H9 (cell line): Measurements from ENCODE around the gene POLR2A. TPM values are rescaled to one million over a fixed set of nuclear protein-coding genes. Genes with fewer than 3 reads are reported as not detected.

Experiments used
- DNase-seq: peaks from one replicate; pipeline ENCODE4 v3.0.0-alpha.2; 2017
- H2AFZ ChIP-seq: one replicate; pipeline ENCODE4 v1.6.1; 2013; ENCODE audit warnings: mild to moderate bottlenecking, low read length, control low read depth, moderate library complexity
- H2AK5ac ChIP-seq: 2 replicates; pipeline ENCODE4 v1.6.1; 2013; ENCODE audit warnings: low read length, control low read depth, mixed read lengths; ENCODE audit not compliant: insufficient read length
- H2BK120ac ChIP-seq: one replicate; pipeline ENCODE4 v1.6.1; 2013; ENCODE audit warnings: low read depth, mild to moderate bottlenecking, low read length, control low read depth, inconsistent platforms; ENCODE audit not compliant: poor library complexity, severe bottlenecking
- H2BK12ac ChIP-seq: 2 replicates; pipeline ENCODE4 v1.6.1; 2013; ENCODE audit warnings: low read length, control low read depth, mixed read lengths, low read depth; ENCODE audit not compliant: insufficient read length
- H2BK15ac ChIP-seq: 2 replicates; pipeline ENCODE4 v1.6.1; 2013; ENCODE audit warnings: low read depth, low read length, control low read depth
- H2BK20ac ChIP-seq: one replicate; pipeline ENCODE4 v1.6.1; 2013; ENCODE audit warnings: low read depth, mild to moderate bottlenecking, low read length, control low read depth, inconsistent platforms; ENCODE audit not compliant: poor library complexity, severe bottlenecking
- H2BK5ac ChIP-seq: 2 replicates; pipeline ENCODE4 v1.6.1; 2013; ENCODE audit warnings: low read length, control low read depth, mixed read lengths; ENCODE audit not compliant: insufficient read length
- H3K14ac ChIP-seq: 2 replicates; pipeline ENCODE4 v1.6.1; 2013; ENCODE audit warnings: low read length, control low read depth; ENCODE audit not compliant: insufficient read depth
- H3K18ac ChIP-seq: 2 replicates; pipeline ENCODE4 v1.6.1; 2013; ENCODE audit warnings: low read depth, mild to moderate bottlenecking, mixed read lengths, low read length, control low read depth; ENCODE audit not compliant: insufficient read length
- H3K23ac ChIP-seq: 2 replicates; pipeline ENCODE4 v1.6.1; 2013; ENCODE audit warnings: low read length, control low read depth, mixed read lengths, low read depth; ENCODE audit not compliant: insufficient read length
- H3K23me2 ChIP-seq: 2 replicates; pipeline ENCODE4 v1.6.1; 2013; ENCODE audit warnings: low read depth, mild to moderate bottlenecking, mixed read lengths, low read length, control low read depth; ENCODE audit not compliant: insufficient read length, poor library complexity, severe bottlenecking
- H3K27ac ChIP-seq: 2 replicates; pipeline ENCODE4 v1.5.1; 2013; ENCODE audit warnings: low read length, control low read depth, mixed read lengths, low read depth; ENCODE audit not compliant: insufficient read length
- H3K27me3 ChIP-seq: 2 replicates; pipeline ENCODE4 v1.6.1; 2013; ENCODE audit warnings: low read length, control low read depth, inconsistent platforms; ENCODE audit not compliant: insufficient read depth
- H3K4ac ChIP-seq: 2 replicates; pipeline ENCODE4 v1.6.1; 2013; ENCODE audit warnings: low read depth, mild to moderate bottlenecking, control low read depth, inconsistent platforms, low read length, moderate library complexity
- H3K4me1 ChIP-seq: 2 replicates; pipeline ENCODE4 v1.6.1; 2013; ENCODE audit warnings: low read length, control low read depth, inconsistent platforms; ENCODE audit not compliant: insufficient read depth
- H3K4me2 ChIP-seq: 2 replicates; pipeline ENCODE4 v1.6.1; 2013; ENCODE audit warnings: low read length, control low read depth, mixed read lengths; ENCODE audit not compliant: insufficient read length, insufficient read depth
- H3K56ac ChIP-seq: 2 replicates; pipeline ENCODE4 v1.6.1; 2013; ENCODE audit warnings: low read depth, mild to moderate bottlenecking, mixed read lengths, low read length, control low read depth; ENCODE audit not compliant: insufficient read length
- H3K79me1 ChIP-seq: 2 replicates; pipeline ENCODE4 v1.6.1; 2013; ENCODE audit warnings: low read depth, mild to moderate bottlenecking, moderate library complexity, low read length, control low read depth, inconsistent platforms; ENCODE audit not compliant: insufficient read depth, poor library complexity, severe bottlenecking
- H3K79me2 ChIP-seq: 2 replicates; pipeline ENCODE4 v1.6.1; 2013; ENCODE audit warnings: low read length, control low read depth, inconsistent platforms; ENCODE audit not compliant: insufficient read depth
- H3K9ac ChIP-seq: 2 replicates; pipeline ENCODE4 v1.6.1; 2013; ENCODE audit warnings: low read length, control low read depth, mixed read lengths; ENCODE audit not compliant: insufficient read length; ENCODE audit errors: extremely low read depth
- H3K9me3 ChIP-seq: one replicate; pipeline ENCODE4 v1.6.1; 2013; ENCODE audit warnings: low read depth, low read length, inconsistent platforms; ENCODE audit not compliant: control insufficient read depth
- H3T11ph ChIP-seq: one replicate; pipeline ENCODE4 v1.6.1; 2013; ENCODE audit warnings: mild to moderate bottlenecking, low read length, control low read depth, inconsistent platforms
- H4K20me1 ChIP-seq: one replicate; pipeline ENCODE4 v1.6.1; 2013; ENCODE audit not compliant: control insufficient read depth, insufficient read length, insufficient read depth
- H4K5ac ChIP-seq: 2 replicates; pipeline ENCODE4 v1.6.1; 2013; ENCODE audit warnings: low read depth, mild to moderate bottlenecking, mixed read lengths, low read length, control low read depth; ENCODE audit not compliant: insufficient read length
- H4K8ac ChIP-seq: replicated peaks from 2 replicates; pipeline ENCODE4 v1.6.1; 2013; ENCODE audit warnings: low read length, control low read depth, mixed read lengths, low read depth; ENCODE audit not compliant: insufficient read length
- H4K91ac ChIP-seq: 2 replicates; pipeline ENCODE4 v1.6.1; 2013; ENCODE audit warnings: low read depth, mild to moderate bottlenecking, moderate library complexity, mixed read lengths, low read length, control low read depth; ENCODE audit not compliant: insufficient read length
- H3K27ac Mint-ChIP-seq, 3 experiments: 2 replicates in 2 of 3; 3 replicates in 1 of 3; pipeline ENCODE4 v1.8.0; 2020 to 2021; ENCODE audit warnings: mixed read lengths in 3 of 3, mild to moderate bottlenecking in 1 of 3, moderate library complexity in 1 of 3
- H3K27me3 Mint-ChIP-seq: 2 replicates; pipeline ENCODE4 v1.8.0; 2021; ENCODE audit warnings: low read depth, mild to moderate bottlenecking, moderate library complexity, mixed read lengths
- H3K36me3 Mint-ChIP-seq, 3 experiments: 2 replicates in 2 of 3; 3 replicates in 1 of 3; pipeline ENCODE4 v1.8.0; 2020 to 2021; ENCODE audit warnings: low read depth in 3 of 3, mixed read lengths in 3 of 3; ENCODE audit not compliant: insufficient read depth in 1 of 3
- H3K4me1 Mint-ChIP-seq, 2 experiments: 2 replicates each; pipeline ENCODE4 v1.8.0; 2020; ENCODE audit warnings: mixed read lengths in 2 of 2
- H3K4me3 Mint-ChIP-seq, 2 experiments: 2 replicates in 1 of 2; 3 replicates in 1 of 2; pipeline ENCODE4 v1.8.0; 2020 to 2021; ENCODE audit warnings: mild to moderate bottlenecking in 2 of 2, mixed read lengths in 2 of 2, moderate library complexity in 1 of 2
- H3K9me3 Mint-ChIP-seq, 2 experiments: 2 replicates in 1 of 2; 3 replicates in 1 of 2; pipeline ENCODE4 v1.8.0; 2020; ENCODE audit warnings: mild to moderate bottlenecking in 2 of 2, mixed read lengths in 2 of 2, moderate library complexity in 1 of 2
- CTCF ChIP-seq: fragments of 200-600 bp; sonication (generic); conservative IDR thresholded peaks from 3 replicates; pipeline ENCODE4 v1.8.0; 2021; ENCODE audit warnings: antibody characterized with exemption, mild to moderate bottlenecking
- WGBS: extraction: QIAGEN DNeasy Blood & Tissue Kit; methylation state at CpG from one replicate; pipeline ENCODE4 v1.1.7; 2013; ENCODE audit warnings: missing lambda C conversion rate, low lambda C conversion rate, mixed read lengths; ENCODE audit not compliant: insufficient read length; ENCODE audit errors: extremely low coverage; 5-methylcytosine and 5-hydroxymethylcytosine counted together
- total RNA-seq: library from RNA; stranded (reverse); gene quantifications from 2 replicates; pipeline ENCODE4 v1.2.1, GENCODE V29; 2021

Gene POLR2A
- total RNA-seq, 1 experiment from 2014 or later = 153 TPM

DNA sequence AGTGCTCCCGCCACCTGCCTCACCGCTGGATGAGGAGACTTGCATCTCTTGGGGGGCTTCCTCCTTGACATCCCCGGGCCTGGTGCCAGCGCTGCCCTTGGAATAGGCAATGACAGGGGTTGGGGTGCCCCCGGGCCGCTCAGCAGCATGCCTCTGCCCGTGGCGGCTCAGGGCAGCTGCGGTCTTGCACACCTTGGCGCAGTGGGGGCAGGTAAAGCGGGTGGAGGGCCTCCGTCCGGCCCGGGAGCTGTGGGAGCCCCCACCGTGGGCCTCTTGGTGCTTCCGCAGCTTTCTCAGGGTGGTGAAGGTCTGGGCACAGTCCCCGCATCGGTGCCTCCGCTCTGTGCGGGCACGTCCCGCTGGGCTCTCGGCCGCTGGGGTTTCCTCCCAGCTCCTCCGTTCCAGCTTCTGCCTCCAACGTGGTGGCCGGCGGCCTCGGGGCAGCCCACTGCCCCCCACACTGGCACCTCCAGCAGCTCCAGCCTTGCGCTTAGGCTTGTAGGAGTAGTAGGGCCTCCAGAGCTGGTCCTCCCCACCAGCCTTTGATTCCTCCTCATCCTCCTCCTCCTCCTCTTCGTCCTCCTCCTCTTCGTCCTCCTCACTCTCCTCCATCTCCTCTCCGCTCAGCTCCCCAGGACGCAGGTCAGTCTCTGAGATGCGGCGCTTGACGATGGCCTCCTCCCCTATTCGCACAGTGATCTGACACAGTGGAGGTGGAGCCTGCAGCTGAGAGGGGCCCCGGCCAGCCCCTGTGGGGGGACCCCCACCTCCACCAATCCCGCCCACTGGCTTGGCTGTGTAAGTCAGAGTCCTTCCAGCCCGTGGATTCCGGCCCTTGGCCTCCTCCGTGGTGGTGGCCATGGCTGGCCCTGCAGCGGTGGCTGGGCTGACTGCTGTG lies 21.4 kb upstream of the POLR2A start:
- Histone ChIP-seq H3K56ac (no peak overlapping the region), H3K9ac (no peak overlapping the region), H3K27me3 (no peaks in the 10 kb centered on the region), H3K4me1 (peaks cover 8% of the 10 kb centered on the region; the same call in 1 of the 2 replicates), H2BK20ac (no peak overlapping the region), H2BK12ac (no peak overlapping the region), H3K9me3 (no peaks in the 10 kb centered on the region), H2BK15ac (no peak overlapping the region), H3K4me2 (no peak overlapping the region), H2AK5ac (no peak overlapping the region), H3K4ac (no peak overlapping the region), H3K27ac (no peak overlapping the region), H3K79me2 (no peaks in the 10 kb centered on the region), H4K5ac (no peak overlapping the region), H2BK120ac (no peak overlapping the region), H3K23ac (no peak overlapping the region), H3K79me1 (no peaks in the 10 kb centered on the region), H4K8ac (no peak overlapping the region), H4K20me1 (peaks cover 2% of the 10 kb centered on the region), H4K91ac (no peak overlapping the region), H2AFZ (no peak overlapping the region), H3K14ac (no peak overlapping the region), H3K18ac (no peak overlapping the region), H3K23me2 (no peaks in the 10 kb centered on the region), H2BK5ac (no peak overlapping the region), H3T11ph (no peak overlapping the region)
- Mint-ChIP-seq H3K4me3 (no peak overlapping the region; a peak in 1 of 5 replicates), H3K27me3 (no peaks in the 10 kb centered on the region), H3K27ac (no peak overlapping the region; a peak in 1 of 7 replicates), H3K9me3 (no peaks in the 10 kb centered on the region), H3K36me3 (peaks cover 3 to 20% (median 18%) of the 10 kb centered on the region in 3 experiments; a peak in 5 of 7 replicates), H3K4me1 (peaks cover 9 to 21% of the 10 kb centered on the region in 2 experiments)
- DNase-seq = no peak
- WGBS = no CpG with 5 or more reads among the region's 44 CpGs
- TF ChIP-seq CTCF = no peak
